Activated CD8-positive, alpha-beta memory T cell treated with anti-CD3 and anti-CD28 coated beads, Interleukin-2, amount 50 U/mL, for 1 hour (primary cell): ENCODE measurements around the gene PCDH9.
"Not testable (repeated sequence)": the region's sequence is repeated elsewhere in the genome, so short reads cannot be mapped to it uniquely, and the experiment has no call there.

Experiments
- DNase-seq: peaks from one replicate; pipeline ENCODE4 v3.0.0-alpha.2; 2020; ENCODE audit errors: extremely low read depth

Gene PCDH9

DNA sequence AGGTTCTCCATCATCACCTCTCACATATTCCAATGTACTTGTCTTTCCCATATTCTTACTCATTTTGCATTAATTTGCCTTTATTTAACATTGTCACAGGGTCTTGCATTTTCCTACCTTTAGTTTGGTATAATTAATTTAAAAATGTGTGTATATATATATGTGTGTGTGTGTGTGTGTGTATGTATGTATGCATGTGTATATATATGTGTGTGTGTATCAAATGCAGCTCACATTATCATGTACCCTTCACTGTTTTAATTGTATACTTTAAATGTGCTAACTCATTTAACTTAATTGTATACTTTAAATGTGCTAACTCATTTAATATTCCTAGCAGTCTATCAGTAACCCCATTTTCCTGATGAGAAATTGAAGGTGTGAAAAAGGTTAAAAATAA lies 104.5 kb downstream of the PCDH9 start:
- no peak for DNase-seq

DNA sequence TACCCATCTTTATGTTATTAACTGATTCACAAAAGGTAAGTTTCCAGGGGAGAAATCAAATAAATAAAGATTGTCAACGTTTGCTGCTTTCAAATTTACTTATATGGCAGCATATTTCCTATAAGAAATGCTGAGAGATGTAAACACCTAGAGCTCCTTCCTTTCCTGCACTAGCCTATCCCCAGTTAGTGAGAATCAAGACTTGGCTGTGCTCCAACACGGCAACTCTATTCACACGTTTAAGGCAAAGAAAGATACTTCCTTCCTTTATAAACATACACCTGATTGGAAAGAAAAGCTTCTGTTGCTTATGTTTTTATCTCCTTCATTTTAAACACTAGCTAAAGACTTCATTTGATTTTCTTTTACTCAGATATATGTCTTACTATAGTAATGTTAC lies 107.0 kb downstream of the PCDH9 start:
- DNase-seq = no peak

GRCh38 chr13:67122251-67122650 lies 107.9 kb downstream of the PCDH9 start:
- no peak for DNase-seq

GRCh38 chr13:67120872-67121531 lies 109.1 kb downstream of the PCDH9 start:
- DNase-seq = no peak

DNA sequence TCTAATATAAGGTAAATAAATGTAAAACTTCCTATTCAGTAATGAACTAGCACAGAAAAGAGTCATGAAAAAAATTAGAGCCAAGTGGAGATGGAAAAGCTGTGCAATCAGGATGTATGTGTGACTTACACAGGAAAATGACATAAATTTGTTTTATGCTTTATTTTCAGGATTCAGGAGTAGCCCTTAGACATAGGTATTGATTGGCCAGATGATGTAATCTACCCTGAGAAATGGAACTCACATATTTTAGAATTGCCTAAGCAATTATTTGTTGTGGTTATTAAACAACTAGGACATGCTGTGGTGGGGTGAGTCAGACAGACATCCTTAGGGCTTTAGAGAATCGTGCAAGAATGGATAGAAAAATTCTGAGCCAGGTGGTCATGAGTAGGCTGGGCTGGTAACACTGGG lies 110.6 kb downstream of the PCDH9 start:
- no peak for DNase-seq

DNA sequence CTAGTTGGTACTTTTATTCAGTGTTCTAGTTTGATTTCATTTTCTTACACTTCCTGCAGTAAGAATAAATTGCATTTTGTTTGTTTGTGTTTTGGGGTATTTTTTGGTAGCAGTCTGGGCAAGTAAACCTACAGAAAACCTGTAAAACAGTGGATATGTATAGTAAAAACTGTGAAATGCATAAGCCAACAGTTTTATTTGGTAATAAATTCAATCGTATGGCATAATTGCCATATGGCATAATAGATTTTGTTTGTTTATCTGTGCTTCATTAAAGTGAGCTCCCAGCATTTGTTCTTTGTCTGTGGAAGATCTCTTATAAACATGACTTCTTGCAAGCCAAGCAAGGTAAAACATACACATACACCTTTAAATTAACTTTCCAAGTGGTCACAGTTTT lies 111.9 kb downstream of the PCDH9 start:
- DNase-seq = no peak

- DNase-seq = no peak
These were observed 113.1 kb downstream of the PCDH9 start for GRCh38 chr13:67117010-67117550.

GRCh38 chr13:67107979-67108378 lies 122.2 kb downstream of the PCDH9 start:
- DNase-seq = no peak

DNA sequence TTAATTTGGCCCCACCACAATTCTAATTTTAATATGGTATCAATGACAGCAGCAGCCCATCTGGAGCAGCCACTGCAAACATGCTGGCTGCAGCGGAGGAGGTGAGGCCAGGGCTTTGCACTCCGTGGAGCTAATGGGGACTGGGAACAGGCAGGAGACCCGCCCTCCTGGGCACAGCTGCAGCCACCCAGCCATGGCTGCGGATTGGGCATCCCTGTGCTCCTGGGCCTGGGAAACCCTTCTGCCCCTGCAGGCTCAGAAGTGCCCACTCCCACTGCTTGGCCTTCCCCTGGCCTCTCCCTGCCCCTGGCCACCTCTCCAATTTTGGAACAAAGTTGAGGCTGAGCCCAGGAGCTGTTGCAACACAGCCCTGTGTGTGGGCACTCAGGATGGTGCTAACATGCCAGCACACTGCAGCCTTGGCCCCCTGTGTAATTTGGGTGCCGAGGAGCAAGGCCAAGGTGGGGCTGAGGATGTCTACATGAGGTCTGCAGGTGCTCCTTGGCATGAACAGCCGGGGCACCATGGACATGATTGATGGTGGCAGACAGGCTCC lies 123.6 kb downstream of the PCDH9 start:
- no peak for DNase-seq

GRCh38 chr13:67101730-67102467 lies 128.2 kb downstream of the PCDH9 start:
- no peak for DNase-seq

GRCh38 chr13:67100730-67101129 lies 129.4 kb downstream of the PCDH9 start:
- no peak for DNase-seq

DNA sequence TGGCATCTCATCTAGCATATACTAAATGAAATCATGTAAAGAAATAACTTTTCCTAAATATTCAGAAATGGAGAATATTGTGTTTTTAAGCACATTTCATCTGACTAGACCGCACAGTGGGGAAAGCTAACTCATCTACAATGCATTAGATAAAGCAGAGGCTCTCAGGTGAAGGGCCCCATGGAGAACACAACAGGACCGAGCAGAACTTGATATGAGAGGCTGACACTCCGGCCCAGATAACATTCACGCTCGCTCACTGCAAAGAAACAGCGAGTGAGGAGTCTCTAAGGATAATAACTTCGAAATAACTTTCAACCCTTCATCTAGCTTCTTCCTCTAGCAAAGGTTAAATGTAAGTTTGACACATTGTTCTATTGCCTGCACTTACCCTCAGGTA lies 130.6 kb downstream of the PCDH9 start:
- DNase-seq = no peak

DNA sequence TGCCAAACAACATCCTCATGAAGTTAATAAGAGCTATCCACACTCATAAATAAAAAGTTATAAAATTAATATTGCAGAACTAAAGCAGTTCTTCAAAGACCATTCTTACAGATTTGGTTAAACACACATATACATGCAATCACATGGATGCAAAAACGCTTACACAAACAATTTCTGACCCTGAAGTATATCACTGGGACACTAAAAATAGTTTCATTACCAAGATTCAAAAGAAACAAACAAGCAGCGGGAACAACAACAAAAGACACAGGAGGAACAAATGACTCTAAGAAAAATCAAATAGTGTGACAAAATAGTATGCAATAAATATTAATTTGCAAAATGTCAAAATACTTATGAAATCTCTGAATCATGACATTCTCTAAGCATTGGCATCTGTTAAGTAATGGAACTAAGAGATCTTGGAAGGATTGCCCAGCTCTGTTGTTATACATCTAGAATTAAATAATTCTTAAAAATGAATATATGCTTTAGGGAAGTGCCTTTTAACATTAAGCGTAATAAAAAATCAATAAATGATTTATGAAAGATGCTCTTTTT lies 132.2 kb downstream of the PCDH9 start:
- DNase-seq = no peak

GRCh38 chr13:67096893-67097292 lies 133.2 kb downstream of the PCDH9 start:
- DNase-seq = not testable (repeated sequence)

GRCh38 chr13:67096418-67096817 lies 133.7 kb downstream of the PCDH9 start:
- no peak for DNase-seq

DNA sequence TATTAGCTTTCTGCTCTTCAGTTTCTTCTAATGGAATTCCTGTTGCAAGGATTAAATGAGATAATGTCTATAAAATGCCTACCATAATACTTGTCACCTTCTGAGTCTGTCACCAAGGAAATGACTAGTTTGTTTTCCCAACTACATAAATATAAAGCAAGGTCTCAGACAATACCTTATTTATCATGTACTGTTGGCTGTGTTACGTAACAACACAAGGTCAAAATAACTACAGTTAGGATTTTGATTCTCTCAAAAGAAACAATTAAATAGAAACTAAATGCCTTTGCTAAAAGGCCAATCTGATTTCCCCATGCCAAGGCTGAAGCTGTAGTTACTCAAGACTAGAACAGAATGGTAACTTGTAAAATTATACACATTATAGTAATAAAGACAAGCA lies 134.5 kb downstream of the PCDH9 start:
- DNase-seq = no peak

DNA sequence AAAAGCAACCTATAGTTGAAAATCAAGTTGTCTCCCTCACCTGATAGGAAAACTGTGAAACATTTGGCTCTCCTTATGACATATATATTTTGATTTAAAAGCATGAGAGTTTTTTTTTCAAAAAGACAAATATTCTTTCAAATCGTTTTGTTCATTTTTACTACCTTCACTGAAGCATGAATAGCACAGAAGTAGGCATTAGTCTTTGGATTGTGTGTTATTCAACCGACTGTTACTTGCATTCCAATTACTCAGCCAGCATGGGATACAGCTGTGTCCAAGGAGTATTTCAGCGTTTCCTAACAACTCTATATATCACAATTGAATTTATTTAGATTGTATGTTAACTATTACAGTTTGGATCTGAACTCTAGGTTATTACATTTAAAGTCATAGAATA lies 135.2 kb downstream of the PCDH9 start:
- no peak for DNase-seq

DNA sequence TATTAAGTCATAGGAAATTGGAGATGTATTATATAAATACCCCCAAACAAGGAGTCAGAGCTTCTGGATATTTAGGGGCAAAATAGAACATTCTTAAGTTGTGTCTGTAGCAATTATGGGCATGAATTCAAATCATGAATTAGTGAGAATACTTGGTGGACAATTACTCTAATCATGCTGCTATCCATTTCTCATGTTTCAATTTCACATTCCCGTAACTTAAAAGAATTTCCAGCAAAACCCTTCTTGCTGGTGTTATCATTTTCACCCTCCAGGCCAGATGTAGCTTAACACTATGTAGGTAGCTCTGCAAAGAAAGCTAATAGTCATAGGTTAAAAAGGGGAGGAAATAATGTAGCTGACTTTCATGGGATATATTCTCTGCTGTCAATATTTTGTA lies 136.1 kb downstream of the PCDH9 start:
- DNase-seq = no peak

DNA sequence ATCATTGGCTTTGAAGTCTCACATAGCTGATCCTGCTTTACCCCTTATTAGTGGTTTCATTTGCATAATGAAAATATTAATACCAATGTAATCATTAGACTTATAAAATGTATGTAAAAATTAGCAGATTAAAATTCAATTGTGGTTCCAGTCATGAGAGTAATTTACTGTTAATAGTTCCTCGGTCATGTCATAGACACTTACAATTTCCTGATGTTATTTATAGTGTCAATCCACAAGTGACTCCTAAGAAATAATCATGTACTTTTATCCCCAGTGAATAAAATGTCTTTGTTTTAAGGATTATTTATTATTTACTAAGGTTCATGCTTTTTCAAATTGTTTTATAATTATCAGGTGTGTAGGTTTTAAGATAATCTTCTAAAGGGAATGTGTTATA lies 138.5 kb downstream of the PCDH9 start:
- DNase-seq = no peak

GRCh38 chr13:67090856-67091255 lies 139.3 kb downstream of the PCDH9 start:
- no peak for DNase-seq

DNA sequence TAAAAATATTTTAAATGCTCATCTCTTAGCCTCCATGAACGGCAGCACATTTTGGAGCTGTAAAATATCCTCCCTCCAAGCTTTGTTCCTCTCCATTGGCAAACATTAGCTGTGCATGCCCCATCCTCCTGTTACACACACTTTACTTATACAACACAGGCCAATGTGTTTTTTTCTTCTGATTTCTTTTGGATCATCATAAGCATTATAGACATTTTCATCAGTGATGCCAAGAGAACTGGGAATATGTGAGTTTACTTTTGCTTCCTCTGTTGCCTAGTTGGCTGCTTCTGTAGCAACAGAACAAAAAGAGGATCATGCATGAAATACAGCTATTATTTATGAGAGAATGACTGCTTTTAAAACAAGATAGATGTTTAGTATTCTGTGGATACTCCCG lies 142.6 kb downstream of the PCDH9 start:
- no peak for DNase-seq

DNA sequence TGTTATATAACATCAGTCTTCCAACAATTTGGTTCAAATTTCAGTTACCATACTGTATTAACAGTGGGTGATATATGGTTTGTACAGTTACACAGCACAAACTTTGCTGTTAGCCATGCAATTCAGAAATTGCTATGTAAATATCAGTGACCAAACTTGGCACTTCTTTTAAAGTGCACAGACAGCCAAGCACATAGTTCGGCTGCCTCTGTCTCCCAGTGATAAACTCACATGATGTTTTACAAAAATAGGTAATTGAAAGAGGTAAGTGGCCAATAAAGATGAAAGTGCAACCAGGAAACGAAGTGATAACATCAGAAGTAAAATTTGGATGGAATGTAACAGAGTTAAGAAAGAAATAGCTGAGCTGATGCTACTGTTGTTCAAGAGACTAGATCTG lies 143.9 kb downstream of the PCDH9 start:
- no peak for DNase-seq

DNA sequence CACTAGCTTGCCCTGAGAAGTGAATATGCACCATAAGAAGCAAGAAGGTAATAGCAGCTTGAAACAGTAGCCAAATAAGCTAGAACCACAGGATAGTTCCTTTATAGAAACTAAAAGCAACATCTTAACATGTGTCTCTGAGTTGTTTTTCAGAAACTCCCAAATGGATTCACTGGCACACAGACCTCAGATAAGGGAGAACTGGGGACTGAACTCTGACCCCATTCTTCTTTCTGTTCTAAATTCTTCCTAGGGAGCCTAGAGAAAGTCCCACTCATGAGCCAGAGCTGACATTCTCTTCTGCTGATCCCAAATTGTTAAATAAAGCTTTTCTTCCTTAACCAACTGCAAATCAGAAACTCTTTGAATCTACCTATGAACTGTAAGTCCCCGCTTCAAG lies 146.1 kb downstream of the PCDH9 start:
- no peak for DNase-seq
